GF-D8 (cell line): ENCODE data around the gene ADD2.

Experiments used
- DNase-seq: peaks from one replicate; lab custom pipeline; 2025; lab: John Stamatoyannopoulos, UW

ADD2 gene

DNA sequence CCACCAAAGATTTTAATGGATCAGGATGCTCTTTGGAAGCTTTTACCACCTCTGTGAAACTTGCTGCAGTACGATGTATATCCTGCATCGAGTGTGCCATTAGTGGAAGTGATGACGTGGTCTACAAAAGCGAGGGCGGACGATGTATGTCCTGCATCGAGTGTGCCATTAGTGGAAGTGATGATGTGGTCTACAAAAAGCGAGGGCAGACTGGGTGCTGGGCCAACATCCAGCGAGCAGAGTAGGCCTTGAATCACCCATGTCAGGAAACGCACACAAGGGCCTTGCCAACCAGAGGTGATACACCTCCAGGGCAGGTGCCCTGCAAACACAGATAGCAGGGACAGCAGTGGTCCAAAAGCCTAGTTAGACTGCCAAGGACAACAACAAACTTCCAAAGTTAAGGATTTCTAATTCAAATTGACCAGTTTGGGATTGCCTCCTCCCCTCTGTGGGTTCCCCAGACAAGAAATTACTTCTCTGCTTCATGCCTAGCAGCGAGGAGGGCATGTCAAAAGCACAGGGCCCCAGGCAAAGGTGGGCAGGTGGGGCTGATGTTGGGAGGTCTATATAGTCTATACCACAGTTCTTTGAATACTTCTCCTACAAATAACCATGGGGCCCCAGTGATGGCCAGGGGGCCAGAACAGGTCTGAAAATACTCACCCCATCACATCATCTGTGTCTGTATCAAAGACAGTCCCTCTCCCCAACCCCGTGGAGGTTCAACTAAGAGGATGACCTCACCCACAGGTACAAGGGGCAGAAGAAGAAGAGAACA lies 70.2 kb downstream of the ADD2 start:
- DNase-seq, result no peak

- no peak for DNase-seq
These were observed 71.9 kb downstream of the ADD2 start for GRCh38 chr2:70696142-70696541.

DNA sequence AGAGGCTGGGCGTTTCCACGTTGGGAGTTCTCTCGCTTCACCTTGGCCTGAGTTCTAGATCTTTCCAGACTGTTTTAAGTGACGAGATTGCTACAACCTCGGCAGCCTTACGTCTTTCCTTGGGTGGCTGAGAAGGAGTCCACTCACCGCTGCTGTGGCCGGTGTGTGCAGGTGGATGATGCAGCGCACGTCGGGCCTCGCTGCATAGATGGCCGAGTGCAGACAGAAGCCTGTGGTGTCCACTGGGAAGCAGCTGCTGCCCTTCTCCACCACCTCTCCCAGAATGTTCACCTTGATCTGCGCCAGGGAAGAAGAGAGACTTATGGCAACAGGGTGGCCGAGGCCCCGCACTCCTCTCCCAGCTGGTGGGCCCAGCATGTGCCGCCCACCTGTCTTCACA lies 75.7 kb downstream of the ADD2 start:
- DNase-seq, result no peak

DNA sequence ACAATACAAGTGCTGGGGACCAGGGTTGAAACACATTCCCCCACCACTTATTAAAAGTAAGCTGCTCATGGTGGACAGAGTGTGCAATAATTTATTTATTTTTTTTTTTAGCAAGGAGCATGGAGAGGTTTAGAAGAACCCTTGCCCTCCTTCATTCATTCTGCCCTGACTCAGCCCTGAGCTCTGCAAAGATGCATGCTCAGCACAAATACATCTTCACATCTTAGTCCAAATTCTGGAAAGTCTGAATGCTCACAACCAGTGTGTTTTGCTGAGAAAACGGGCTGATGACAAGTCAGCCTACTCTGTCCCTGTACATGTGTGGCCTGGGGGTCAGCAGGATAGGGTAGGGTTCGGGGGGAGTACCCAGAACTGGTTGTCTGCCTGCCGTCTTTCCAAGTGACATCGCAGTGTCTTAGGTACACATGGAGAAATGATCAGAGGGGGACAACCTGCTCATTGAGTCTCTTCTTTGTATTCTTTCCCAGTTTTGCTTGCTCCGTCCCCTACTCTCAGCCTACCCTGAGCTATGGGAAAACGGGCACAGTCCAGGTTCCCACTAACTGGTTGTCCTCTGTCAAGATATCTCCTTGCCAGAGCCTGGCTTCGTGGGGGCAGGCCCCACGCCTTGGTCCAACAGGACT lies 76.4 kb downstream of the ADD2 start:
- no peak for DNase-seq

DNA sequence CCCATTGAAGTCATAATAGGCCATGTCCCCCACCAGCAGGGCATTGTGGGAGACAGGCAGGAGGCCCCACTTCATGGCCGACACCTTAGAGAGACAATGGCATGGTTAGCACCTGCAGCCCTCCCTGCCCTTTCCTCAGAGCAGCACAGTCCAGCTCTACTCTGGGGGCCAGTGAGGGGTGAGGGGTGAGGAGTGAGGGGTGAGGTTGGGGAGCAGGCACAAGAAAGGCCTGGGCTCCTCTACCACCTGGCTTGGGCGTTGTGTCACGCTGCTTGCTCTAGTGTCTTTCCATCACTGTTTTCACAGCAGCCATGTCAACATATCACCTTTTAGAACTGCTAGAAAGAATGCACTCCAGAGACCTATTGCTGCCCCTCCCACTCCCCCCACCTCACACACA lies 77.2 kb downstream of the ADD2 start:
- no peak for DNase-seq

DNA sequence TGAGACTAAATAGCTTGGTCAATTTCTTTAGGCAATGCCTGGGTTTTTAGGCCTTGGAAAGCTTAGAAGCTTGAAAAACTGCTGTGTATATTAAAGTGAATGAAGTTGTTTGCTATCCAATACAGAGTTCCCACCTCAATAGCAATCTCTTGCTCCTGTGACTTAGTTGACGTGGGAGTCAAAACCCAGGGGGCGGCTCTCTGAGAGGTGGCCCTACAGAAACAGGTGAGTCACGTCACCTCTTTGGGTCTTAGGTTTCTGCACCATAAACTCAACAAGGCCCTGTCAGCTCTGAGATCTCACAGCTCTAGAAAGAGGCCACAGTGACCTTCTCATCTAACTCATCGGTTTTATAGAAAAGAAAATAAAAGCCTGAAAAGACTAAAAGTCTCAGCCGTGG lies 79.6 kb downstream of the ADD2 start:
- DNase-seq, result no peak

DNA sequence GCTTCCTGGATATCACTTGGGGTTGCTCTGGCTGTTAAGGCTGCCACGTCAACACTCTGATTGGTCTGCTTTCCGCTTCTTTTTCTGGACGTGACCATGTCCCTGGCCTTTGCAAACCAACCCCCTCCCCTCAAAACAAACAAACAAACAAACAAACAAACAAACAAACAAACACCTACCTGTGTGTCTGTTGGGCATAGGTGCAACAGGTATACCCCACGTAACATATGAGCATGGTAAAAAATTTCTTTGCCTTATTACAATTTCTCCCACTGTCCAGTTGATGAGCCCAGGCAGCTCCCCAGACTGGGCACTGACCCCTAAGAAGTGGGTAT lies 80.6 kb downstream of the ADD2 start:
- no peak for DNase-seq

DNA sequence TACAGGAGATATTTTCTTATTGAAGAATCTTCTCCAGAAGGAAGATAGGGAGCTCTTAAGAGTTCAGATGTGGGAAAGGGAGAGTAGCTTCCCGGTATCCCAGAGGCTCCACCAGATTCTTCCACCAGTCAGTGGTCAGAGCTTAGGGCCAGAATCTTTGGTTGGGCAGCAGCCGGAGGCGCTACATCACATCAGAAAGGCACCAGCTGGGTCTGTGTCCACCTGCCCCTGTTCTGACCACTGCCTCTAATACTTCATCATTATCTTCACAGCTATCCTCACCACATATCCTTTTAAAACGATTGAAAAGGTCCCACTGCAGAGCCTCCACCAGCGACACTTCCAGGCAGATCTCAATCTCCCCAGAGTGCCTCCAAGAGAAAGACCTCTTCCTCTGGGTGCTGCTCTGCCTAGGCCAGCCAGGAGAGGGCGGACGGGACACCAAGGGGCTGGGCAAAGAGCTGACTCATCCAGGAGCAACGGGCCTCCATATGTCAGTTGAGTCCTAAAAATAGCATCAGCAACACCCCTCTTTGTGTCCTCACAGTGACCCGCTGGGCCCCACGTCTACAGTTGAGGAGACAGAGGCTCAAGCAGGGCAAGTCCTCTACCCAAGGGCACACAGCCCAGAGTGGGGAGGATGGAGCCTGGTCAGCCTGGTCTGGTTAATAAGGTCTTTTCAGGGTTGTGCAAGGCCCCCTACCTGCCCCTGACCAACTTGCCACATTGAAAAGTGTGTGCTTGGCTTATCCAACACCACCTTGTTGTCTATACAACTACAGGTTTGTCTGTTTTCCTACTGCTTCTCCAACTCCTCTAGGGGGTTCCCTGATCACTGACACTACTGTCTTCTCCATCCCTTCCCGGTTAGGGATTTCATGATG lies 81.2 kb downstream of the ADD2 start:
- no peak for DNase-seq

DNA sequence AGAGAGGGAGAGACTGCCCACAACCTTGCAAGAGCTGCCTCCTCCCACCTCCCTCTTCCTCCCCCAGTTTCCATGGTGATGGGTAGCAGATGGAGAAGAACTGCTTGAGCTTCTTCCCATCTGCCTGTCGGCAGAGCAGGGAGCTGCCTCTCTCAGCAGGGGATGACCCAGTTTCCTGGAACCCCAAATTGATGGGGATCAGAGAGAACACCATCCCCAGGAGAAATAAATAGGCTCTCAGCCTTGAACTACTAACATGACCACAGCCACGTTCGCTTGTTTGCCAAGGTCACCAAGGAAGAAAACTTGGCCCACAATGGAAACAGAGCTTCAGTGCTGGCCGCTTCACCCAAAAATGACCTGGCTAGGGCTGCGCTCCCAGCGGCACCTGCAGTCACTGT lies 82.2 kb downstream of the ADD2 start:
- no peak for DNase-seq

DNA sequence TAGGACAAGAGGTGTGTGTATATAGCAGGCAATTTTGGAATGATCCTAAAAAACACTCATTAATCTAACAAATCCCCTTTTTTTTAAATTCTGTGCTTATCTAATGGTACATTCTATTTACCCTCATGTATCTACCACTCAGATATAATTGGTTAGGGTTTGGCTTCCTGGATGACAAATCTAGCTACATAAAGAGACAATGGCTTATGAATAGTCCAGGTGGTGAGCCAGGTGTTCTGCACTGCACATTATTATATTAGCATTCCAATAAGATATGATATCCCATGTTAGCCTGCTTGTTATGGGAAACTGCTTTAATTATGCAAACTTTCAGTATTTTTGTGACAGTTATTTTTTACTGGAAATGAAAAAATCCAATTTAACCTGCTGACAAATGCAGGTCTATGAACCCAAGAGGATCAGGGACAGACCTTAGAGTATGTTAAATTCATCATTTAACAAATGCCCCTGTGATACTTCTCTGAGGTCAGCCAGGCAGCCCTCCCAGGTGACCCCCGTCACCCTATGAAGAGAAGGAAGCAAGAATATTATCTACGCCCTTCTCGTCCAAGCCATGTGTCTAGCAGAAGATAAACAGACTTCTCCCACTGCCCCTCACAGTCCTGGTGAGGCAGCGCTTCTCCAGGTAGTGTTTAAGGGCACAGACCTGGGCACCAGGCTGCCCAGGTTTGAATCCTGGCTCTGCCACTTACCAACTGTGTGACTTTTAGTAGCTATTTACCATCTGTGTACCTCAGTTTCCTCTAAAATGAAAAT lies 83.0 kb downstream of the ADD2 start:
- no peak for DNase-seq

GRCh38 chr2:70683455-70683854 lies 84.5 kb downstream of the ADD2 start:
- no peak for DNase-seq

GRCh38 chr2:70680735-70681134 lies 87.3 kb downstream of the ADD2 start:
- no peak for DNase-seq

DNA sequence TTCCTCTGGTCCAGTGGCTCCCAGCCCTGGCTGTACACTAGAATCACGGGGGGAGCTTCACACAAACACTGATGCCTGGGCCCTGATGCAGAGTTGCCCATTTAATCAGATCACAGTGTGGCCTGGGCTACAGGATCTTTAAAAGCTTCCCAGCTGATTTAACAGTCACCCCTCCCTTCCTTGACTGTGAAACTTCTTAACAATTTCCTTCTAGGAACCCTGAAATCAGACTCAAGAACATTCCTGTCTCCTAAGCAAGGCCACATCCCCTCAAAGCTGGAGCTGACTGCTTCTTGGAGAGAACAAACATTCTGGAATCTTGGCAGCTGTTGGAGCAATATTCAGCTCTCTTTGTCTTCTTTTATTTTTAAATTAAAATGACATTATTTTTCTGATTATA lies 88.7 kb downstream of the ADD2 start:
- DNase-seq, result no peak

DNA sequence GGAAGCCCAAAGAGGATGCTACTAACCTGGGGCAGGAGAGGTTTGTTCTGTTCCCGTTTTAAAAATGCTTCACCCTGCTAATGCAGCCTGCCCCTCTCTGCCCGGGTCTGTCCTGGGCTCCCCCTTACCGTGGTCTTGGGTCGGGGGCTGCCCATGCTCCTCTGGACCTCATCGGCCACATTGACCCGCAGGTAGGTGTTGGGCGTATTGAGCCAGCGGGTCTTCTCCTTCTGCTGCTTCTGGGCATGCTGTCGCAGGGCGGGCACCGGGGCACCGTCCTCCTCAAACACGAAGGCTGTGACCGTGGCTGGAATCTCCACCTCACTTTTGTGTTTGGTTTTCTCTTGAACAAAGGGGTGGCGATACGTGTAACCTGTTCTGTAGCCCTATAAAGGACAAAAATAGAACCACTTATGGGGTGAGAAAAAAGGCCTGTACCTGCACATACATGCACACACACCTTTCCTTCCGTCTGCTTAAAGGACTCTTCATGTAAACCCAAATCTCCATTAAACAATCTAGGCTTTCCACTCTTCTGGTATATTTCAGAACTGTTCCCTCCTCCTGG lies 89.3 kb downstream of the ADD2 start:
- no peak for DNase-seq

DNA sequence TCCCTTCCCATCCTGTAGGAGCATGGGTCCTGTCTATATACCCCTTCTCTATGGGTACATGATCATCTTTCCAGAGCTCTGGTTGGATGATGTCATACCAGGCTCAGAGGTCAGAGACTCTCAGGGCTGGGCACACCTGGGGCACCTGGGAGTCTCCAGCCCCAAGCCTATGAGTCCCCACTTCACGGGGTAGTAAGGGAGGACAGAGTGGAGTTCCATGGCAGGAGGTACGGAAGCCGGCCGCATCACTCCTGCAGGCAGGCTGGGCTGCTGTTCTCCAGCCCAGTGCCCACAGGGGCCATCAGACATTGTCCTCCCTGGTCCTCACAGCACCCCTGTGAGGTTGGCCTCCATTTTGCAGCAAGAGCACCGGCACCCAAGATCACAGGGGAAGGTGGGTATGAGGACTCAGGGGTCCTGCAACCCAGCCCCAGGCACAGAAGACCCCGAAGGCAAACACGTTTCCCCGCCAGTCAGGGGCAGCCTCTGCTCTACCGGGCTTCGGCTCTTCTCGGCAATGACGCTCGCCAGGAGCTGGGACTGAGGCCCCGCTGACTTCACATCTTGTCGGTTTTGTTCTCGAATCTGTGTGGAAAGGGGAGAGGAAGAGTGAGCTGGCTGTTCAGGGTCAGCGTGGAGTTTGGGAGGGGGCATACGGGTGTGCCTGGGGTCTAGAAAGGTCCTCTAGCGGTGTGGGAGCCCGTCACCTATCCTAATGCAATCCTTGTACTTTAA lies 91.5 kb downstream of the ADD2 start:
- no peak for DNase-seq

- no peak for DNase-seq
These were observed 92.1 kb downstream of the ADD2 start for GRCh38 chr2:70675862-70676261.

DNA sequence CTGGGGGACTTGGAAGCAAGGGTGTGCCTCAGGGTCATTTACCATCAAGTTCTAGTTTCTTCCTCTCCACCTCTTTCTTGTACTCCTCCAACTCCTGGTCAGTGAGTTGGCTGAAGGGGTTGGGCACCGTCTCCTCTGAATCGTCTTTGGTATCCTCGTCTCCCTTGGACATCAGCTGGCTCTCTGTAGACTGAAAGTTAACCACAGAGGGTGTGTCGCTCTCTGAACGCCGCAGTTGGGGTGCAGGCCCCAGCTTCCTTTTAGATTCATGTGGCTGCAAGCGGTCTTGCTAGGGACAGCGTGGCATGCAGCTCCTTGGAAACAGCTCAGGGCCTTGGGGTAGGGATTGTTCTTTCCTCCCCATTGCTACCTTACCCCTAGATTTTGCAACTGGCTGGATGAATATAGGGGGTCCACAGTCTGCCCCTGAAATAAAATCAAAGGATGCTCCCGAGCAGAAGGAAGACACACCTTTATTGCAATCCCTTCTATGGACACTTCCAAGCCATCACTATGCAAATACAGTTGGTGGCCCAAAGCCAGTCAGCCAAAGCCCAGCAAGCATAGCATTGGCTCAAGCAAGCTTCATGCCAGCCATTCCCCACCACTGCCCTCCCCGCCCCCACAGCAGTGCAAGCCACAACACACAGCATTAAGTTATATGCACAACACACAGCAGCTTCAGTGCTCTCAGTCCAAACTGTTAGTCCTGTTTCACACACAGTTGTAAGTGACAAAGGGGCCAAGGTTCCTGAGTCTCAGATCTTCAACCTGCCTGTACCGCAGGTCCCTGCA lies 93.2 kb downstream of the ADD2 start:
- DNase-seq, result no peak

DNA sequence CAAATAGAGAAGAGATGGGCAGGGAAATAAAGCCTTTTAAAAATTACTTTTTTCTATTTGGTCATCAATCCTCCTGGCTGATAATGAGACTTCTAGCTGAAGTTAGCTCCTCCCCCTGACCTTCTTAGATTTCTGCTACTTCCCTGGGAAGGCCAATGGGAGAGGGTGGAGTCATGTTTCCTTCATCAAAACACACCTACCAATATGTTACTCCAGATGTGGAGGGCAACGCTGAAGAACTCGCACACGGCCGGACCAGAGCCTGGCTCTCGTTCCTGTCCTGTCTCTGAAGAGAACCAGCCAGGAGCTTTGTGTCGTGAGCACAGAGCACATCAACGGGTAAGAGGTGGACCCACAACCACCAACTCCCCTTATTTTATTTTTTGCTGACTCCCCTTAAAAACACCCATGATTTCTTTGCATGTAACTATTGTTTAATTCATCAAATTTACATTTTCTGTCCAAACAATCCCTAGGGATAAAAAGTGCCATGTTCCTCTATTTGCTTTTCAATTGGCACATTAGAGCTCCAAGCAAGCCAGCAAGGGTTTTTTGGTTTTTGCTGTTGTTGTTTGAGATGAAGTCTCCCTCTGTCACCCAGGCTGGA lies 94.9 kb downstream of the ADD2 start:
- DNase-seq, result no peak

DNA sequence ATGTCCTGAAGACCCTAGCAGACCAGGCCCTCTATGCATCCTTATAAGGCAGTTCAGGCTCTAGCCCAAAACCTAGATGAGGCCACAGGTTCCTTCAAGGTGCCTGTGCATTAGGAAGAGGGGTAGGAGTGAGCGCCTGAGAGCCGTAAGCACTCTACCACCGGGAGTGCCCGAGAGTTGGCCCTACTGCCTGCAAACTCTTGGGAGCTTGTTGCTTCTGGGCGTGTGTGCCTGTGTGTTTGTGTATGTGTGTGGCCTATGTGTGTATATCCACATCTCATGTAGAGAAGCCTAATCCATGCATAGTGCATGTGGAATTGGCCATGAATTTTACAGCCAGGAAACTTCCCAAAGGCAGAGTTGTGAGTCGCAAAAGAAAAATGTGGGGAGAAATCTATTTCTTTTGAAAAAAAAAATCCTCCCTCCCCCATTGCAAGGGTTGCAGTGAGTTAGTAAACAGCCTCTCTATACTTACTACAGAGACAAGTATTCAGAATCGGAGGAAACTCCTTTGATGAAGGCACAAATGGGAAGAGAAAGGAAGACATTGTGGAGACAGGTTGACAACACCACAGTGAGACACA lies 96.8 kb downstream of the ADD2 start:
- no peak for DNase-seq

GRCh38 chr2:70670626-70671025 lies 97.4 kb downstream of the ADD2 start:
- no peak for DNase-seq
